Esophagus mucosa (tissue), 1 donor: Measurements from ENCODE around the gene STARD3. TPM values are rescaled to one million over a fixed set of nuclear protein-coding genes. Genes with fewer than 3 reads are reported as not detected.

Source experiments
- ATAC-seq: fragments of 200-7000 bp; cut with Tn5 transposase; one replicate; pipeline ENCODE4 v1.9.1; 2020
- total RNA-seq: library from RNA; stranded (reverse); gene quantifications from one replicate; pipeline ENCODE4 v1.2.4, GENCODE V29; 2023
- donor health status: DM: yes; HTN: yes; CAD: no.

STARD3 gene
- total RNA-seq, 1 donor from 2014 or later = 28.0 TPM

GRCh38 chr17:39672522-39673334 is 35.8 kb downstream of the STARD3 start:
- ATAC-seq = no peak

- no peak for ATAC-seq
These were observed 36.6 kb downstream of the STARD3 start for GRCh38 chr17:39673335-39674081.

- ATAC-seq = no peak
These were observed 37.2 kb downstream of the STARD3 start for GRCh38 chr17:39674179-39674578.

- ATAC-seq = peak; percentile 82
These were observed 37.9 kb downstream of the STARD3 start for GRCh38 chr17:39674702-39675389.

- peak; percentile 22 for ATAC-seq
These were observed 38.6 kb downstream of the STARD3 start for GRCh38 chr17:39675390-39676082.

GRCh38 chr17:39676198-39676819 is 39.4 kb downstream of the STARD3 start:
- ATAC-seq = peak; percentile 1

GRCh38 chr17:39677072-39677471 is 40.1 kb downstream of the STARD3 start:
- no peak for ATAC-seq

GRCh38 chr17:39677542-39678339 is 40.8 kb downstream of the STARD3 start:
- no peak for ATAC-seq

- ATAC-seq = no peak
These were observed 41.6 kb downstream of the STARD3 start for GRCh38 chr17:39678340-39679116.

GRCh38 chr17:39679521-39680192 is 42.7 kb downstream of the STARD3 start:
- no peak for ATAC-seq

GRCh38 chr17:39683295-39683939 is 46.5 kb downstream of the STARD3 start:
- no peak for ATAC-seq

- no peak for ATAC-seq
These were observed 47.6 kb downstream of the STARD3 start for GRCh38 chr17:39684369-39685192.

- ATAC-seq = peak; percentile 68
These were observed 50.2 kb downstream of the STARD3 start for GRCh38 chr17:39687101-39687545.

GRCh38 chr17:39687546-39688474 is 50.9 kb downstream of the STARD3 start, which contains the start of gene PGAP3:
Gene PGAP3 (minus strand): TSS chr17:39688057. CDS start chr17:39688014, 43 bp downstream.
- ATAC-seq = peak; percentile 82

GRCh38 chr17:39688475-39688835 is 51.5 kb downstream of the STARD3 start:
- no peak for ATAC-seq

- no peak for ATAC-seq
These were observed 52.0 kb downstream of the STARD3 start for GRCh38 chr17:39688945-39689344.

GRCh38 chr17:39694593-39694992 is 57.6 kb downstream of the STARD3 start:
- no peak for ATAC-seq
